SJSA1 (cell line): ENCODE measurements around the gene TMEM236. TPM values are rescaled to one million over a fixed set of nuclear protein-coding genes. Genes with fewer than 3 reads are reported as not detected.
"Not testable (repeated sequence)": the region's sequence is repeated elsewhere in the genome, so short reads cannot be mapped to it uniquely, and the experiment has no call there.

Experiments used
- DNase-seq, 2 experiments: peaks; one replicate each; pipeline ENCODE4 v3.0.0-alpha.2; 2015 to 2020; ENCODE audit warnings: low spot score in 2 of 2, low read depth in 1 of 2
- H3K27ac ChIP-seq: fragments of 250-450 bp; sonication (Bioruptor Pico); 2 replicates; pipeline ENCODE4 v1.5.1; 2020; ENCODE audit warnings: mild to moderate bottlenecking, moderate library complexity
- H3K27me3 ChIP-seq: fragments of 250-450 bp; sonication (Bioruptor Pico); replicated peaks from 2 replicates; pipeline ENCODE4 v1.5.1; 2020; ENCODE audit warnings: mild to moderate bottlenecking, moderate library complexity
- H3K36me3 ChIP-seq: fragments of 250-450 bp; sonication (Bioruptor Pico); 2 replicates; pipeline ENCODE4 v1.5.1; 2020; ENCODE audit warnings: mild to moderate bottlenecking
- H3K4me1 ChIP-seq: fragments of 250-450 bp; sonication (Bioruptor Pico); replicated peaks from 2 replicates; pipeline ENCODE4 v1.6.1; 2021; ENCODE audit warnings: mild to moderate bottlenecking
- H3K4me3 ChIP-seq: fragments of 250-450 bp; sonication (Bioruptor Pico); 2 replicates; pipeline ENCODE4 v1.5.1; 2020; ENCODE audit warnings: mild to moderate bottlenecking
- H3K9me3 ChIP-seq: fragments of 250-450 bp; sonication (Bioruptor Pico); replicated peaks from 2 replicates; pipeline ENCODE4 v1.5.1; 2020; ENCODE audit warnings: mild to moderate bottlenecking
- total RNA-seq: library from RNA; depleted of rRNA; stranded (reverse); fragments of >200 nt; shearing (Covaris generic); gene quantifications from 2 replicates; pipeline ENCODE4 v1.2.3, GENCODE V29; 2014; rRNA removed

The TMEM236 gene, protein sequence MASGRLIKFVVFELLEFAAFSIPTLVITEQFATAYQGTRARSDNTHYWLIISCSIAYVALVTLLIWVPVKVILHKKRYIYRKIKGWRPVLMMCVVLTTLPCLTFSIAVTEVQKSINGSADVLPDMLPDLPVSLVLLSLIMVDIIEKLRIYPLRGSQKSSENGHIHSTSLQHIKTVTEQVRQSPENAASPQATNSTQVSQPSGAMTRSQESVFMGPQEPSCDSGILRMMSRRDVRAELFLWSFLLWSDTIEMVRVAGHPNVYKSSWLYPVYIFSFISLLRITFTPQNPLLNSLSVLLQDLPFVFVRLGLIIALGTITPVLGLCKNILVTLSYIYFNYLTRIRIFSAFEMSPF
- 0.08 TPM in 1 of 2 replicates, not detected in the other for total RNA-seq

GRCh38 chr10:17751781-17752445 is at the start of gene TMEM236:
TSS of gene TMEM236 (plus strand) at chr10:17752201. CDS start at chr10:17752296, 95 bp downstream.
- no peaks in the 10 kb centered on the region; the same call in 1 of the 2 replicates for H3K4me1 ChIP-seq
- H3K4me3 ChIP-seq: no peak within 1 kb of the TSS
- no peaks in the 10 kb centered on the region for H3K36me3 ChIP-seq
- H3K27ac ChIP-seq: no peak within 1 kb of the TSS
- no peaks in the 10 kb centered on the region for H3K9me3 ChIP-seq
- no peaks in the 10 kb centered on the region for H3K27me3 ChIP-seq
- DNase-seq: no peak

DNA sequence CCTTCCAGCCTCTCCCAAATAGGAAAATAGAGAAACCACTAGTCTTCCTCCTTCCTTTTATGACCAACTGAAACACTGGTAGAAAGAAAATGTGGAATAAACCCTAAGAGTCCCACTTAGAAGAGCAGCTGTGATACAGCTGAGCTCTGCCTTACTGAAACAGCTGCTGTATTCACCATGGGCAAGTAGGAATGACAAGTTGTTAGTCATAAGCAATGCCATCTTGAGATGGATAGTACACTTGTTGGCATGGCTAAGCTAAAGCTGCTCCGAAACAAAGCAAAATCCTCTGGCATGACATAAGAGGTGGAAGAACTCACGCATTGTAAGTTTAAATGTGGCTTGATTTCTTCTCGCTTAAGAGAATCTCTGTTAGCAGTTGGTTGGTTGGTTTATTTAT is 48.3 kb upstream of the TMEM236 start:
- Histone ChIP-seq H3K4me1 (no peaks in the 10 kb centered on the region), H3K9me3 (no peaks in the 10 kb centered on the region), H3K27ac (no peak overlapping the region), H3K27me3 (no peaks in the 10 kb centered on the region), H3K4me3 (no peak overlapping the region), H3K36me3 (peaks cover 44% of the 10 kb centered on the region)
- no peak for DNase-seq

DNA sequence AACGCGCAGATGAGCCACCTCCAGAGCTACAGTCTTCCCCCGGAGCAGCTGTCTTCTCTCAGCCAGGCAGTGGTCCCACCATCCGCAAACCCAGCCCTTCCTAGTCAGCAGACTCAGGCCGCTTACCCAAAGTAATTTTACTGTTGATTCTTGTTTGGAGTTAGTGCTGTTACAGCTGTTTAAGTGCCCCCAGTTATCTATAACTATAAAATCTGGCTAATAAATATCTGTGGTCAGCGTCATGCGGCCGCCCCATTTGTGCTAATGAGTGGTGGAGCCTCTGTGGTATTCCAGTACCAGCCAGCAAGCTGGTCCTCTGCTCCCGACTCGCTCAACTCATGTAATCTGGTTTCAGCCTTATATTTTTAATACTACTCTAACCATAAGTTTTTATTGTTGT is 43.2 kb upstream of the TMEM236 start:
- Histone ChIP-seq H3K36me3 (peaks cover 55% of the 10 kb centered on the region), H3K4me3 (no peak overlapping the region), H3K4me1 (no peaks in the 10 kb centered on the region), H3K27me3 (no peaks in the 10 kb centered on the region), H3K9me3 (no peaks in the 10 kb centered on the region), H3K27ac (no peak overlapping the region)
- DNase-seq: no peak

DNA sequence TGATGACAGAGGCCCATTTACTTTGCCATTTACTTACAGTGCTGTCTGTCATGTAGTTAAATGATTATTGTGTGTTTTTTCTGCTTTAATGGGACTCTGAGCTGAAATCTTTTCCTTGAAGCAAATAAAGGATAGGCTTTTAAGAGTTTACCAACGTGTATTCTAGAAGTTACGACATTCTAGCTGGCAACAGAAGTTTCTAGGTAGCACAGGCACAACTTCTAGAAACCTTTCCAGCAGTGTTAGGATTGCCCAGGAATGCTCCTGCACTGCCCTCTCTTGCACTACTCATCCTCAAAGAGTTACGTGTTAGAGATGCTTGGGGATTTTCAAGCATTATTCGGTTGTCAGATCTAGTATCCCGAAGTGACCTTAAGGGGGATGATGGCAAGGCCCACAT is 42.5 kb upstream of the TMEM236 start:
- H3K9me3 ChIP-seq: no peaks in the 10 kb centered on the region
- no peak overlapping the region for H3K4me3 ChIP-seq
- no peaks in the 10 kb centered on the region for H3K27me3 ChIP-seq
- H3K36me3 ChIP-seq: peaks cover 56% of the 10 kb centered on the region
- DNase-seq: no peak
- no peaks in the 10 kb centered on the region for H3K4me1 ChIP-seq
- H3K27ac ChIP-seq: no peak overlapping the region

GRCh38 chr10:17710181-17710580 is 41.8 kb upstream of the TMEM236 start:
- H3K4me1 ChIP-seq: no peaks in the 10 kb centered on the region
- H3K4me3 ChIP-seq: no peak overlapping the region
- no peak overlapping the region for H3K27ac ChIP-seq
- H3K36me3 ChIP-seq: peaks cover 58% of the 10 kb centered on the region
- DNase-seq: no peak
- H3K9me3 ChIP-seq: no peaks in the 10 kb centered on the region
- H3K27me3 ChIP-seq: no peaks in the 10 kb centered on the region

- no peak for DNase-seq
- Histone ChIP-seq H3K27me3 (no peaks in the 10 kb centered on the region), H3K4me1 (no peaks in the 10 kb centered on the region), H3K27ac (no peak overlapping the region), H3K9me3 (no peaks in the 10 kb centered on the region), H3K36me3 (peaks cover 48% of the 10 kb centered on the region), H3K4me3 (no peak overlapping the region)
Measured at GRCh38 chr10:17712053-17712452, 39.9 kb upstream of the TMEM236 start.

DNA sequence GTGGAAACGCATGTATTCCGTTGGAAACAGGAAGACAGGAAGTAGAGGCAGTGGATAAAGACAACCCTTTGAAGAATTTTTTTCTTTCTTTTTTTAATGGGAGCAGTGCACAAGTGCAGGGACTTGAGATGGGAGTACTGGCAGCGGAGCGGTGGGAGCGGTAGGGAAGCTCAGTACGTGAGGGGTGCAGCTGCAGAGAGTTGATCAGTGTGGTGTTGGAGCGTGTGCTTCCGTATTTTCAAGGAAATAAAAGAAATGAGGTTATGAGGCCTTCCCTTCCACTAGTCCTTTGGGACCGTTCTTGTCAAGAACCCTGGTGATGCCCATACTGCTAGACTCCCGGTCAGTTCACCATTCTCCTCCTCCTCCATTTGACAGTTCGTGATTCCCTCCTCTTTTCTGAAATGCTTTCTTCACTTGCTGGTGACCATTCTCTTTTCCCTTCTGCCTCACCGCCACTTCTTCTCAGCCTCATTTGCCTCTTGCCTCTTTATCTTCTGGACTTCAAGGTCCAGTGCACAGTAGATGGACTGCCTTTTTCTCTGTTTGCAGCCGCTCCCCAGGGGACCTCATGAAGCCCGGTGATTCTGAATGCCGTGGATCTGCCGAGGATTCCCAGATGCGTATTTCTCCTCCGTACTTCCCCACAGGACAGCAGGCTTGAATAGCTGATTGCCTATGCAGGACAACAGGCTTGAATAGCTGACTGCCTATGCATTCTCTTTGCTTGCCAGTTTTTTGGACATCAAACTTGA is 39.1 kb upstream of the TMEM236 start:
- no peaks in the 10 kb centered on the region for H3K27me3 ChIP-seq
- H3K36me3 ChIP-seq: peaks cover 51% of the 10 kb centered on the region
- no peaks in the 10 kb centered on the region for H3K9me3 ChIP-seq
- H3K4me1 ChIP-seq: no peaks in the 10 kb centered on the region
- DNase-seq: no peak
- no peak overlapping the region for H3K27ac ChIP-seq
- no peak overlapping the region for H3K4me3 ChIP-seq

GRCh38 chr10:17713758-17714157 is 38.2 kb upstream of the TMEM236 start:
- H3K27me3 ChIP-seq: no peaks in the 10 kb centered on the region
- DNase-seq: no peak
- H3K36me3 ChIP-seq: peaks cover 44% of the 10 kb centered on the region
- no peaks in the 10 kb centered on the region for H3K4me1 ChIP-seq
- H3K9me3 ChIP-seq: no peaks in the 10 kb centered on the region
- no peak overlapping the region for H3K4me3 ChIP-seq
- no peak overlapping the region for H3K27ac ChIP-seq

DNA sequence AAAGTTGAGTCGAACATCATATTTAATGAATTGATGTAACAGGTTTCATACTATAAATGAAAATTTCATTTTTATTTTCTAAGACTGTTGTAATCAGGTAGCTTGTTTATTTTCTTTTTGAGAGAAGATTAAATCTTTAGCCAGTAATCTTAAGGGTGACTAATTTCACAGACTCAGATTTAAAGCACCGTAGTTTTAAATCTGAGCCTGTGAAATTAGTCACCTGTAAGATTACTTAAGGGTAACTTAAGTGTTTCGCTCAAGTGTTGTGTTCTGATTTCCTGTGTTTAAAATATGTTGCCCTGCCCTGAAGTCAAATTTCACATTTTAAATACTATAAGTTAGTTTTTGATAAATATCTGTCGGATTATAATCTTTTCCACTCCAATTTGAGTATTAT is 35.8 kb upstream of the TMEM236 start:
- Histone ChIP-seq H3K9me3 (no peaks in the 10 kb centered on the region), H3K36me3 (peaks cover 25% of the 10 kb centered on the region), H3K27ac (no peak overlapping the region), H3K27me3 (no peaks in the 10 kb centered on the region), H3K4me1 (no peaks in the 10 kb centered on the region), H3K4me3 (no peak overlapping the region)
- DNase-seq: no peak

DNA sequence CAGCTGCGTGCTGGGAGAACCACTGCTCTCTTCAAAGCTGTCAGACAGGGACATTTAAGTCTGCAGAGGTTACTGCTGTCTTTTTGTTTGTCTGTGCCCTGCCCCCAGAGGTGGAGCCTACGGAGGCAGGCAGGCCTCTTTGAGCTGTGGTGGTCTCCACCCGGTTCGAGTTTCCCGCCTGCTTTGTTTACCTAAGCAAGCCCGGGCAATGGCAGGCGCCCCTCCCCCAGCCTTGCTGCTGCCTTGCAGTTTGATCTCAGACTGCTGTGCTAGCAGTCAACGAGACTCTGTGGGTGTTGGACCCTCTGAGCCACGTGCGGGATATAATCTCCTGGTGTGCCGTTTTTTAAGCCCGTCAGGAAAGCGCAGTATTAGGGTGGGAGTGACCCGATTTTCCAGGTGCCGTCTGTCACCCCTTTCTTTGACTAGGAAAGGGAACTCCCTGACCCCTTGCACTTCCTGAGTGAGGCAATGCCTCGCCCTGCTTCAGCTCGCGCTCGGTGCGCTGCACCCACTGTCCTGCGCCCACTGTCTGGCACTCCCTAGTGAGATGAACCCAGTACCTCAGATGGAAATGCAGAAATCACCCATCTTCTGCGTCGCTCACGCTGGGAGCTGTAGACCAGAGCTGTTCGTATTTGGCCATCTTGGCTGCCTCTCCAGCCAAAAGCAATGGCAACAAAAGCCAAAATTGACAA is 29.5 kb upstream of the TMEM236 start:
- not testable (repeated sequence) for DNase-seq, H3K36me3 ChIP-seq, H3K27me3 ChIP-seq, H3K9me3 ChIP-seq, H3K27ac ChIP-seq, H3K4me1 ChIP-seq, H3K4me3 ChIP-seq

DNA sequence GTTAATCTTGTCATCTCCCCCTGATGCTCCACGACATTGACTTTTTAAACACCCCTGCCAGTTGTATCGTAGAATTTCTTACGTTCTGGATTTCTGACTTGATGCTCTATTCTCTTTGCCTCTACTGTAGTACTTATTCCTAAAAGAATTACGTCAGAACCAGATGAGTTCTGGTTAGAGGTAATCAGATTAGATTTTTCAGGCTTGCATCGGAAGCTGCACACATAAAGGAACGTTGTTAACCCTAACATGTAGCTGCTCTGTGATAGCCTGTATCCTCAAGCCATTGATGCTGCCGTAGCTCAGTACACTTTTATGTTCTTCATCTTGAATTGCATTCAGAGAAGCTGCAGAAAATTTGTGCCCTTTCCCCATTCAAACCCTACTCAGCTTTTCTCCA is 26.3 kb upstream of the TMEM236 start:
- Histone ChIP-seq H3K27ac (no peak overlapping the region), H3K27me3 (no peaks in the 10 kb centered on the region), H3K9me3 (no peaks in the 10 kb centered on the region), H3K36me3 (no peaks in the 10 kb centered on the region), H3K4me1 (no peaks in the 10 kb centered on the region), H3K4me3 (no peak overlapping the region)
- no peak for DNase-seq

- H3K27ac ChIP-seq: no peak overlapping the region
- no peaks in the 10 kb centered on the region for H3K36me3 ChIP-seq
- H3K9me3 ChIP-seq: no peaks in the 10 kb centered on the region
- no peak for DNase-seq
- H3K4me3 ChIP-seq: no peak overlapping the region
- no peaks in the 10 kb centered on the region for H3K27me3 ChIP-seq
- no peaks in the 10 kb centered on the region for H3K4me1 ChIP-seq
Measured at GRCh38 chr10:17729630-17730029, 22.4 kb upstream of the TMEM236 start.

- H3K4me1 ChIP-seq: no peaks in the 10 kb centered on the region
- no peak for DNase-seq
- H3K9me3 ChIP-seq: no peaks in the 10 kb centered on the region
- H3K4me3 ChIP-seq: no peak overlapping the region
- H3K27ac ChIP-seq: no peak overlapping the region
- no peaks in the 10 kb centered on the region for H3K36me3 ChIP-seq
- no peaks in the 10 kb centered on the region for H3K27me3 ChIP-seq
Measured at GRCh38 chr10:17730667-17731066, 21.3 kb upstream of the TMEM236 start.
